ENCODE results near the gene RNF19B. TPM values are rescaled to one million over a fixed set of nuclear protein-coding genes. Genes with fewer than 3 reads are reported as not detected.

RNF19B gene
- total and polyA plus RNA-seq, 2 of the 8 experiments (the other 6 are each of a cell fraction or from before 2014, with no cell fraction given), result 9.2 to 11.2 TPM

GRCh38 chr1:32946413-32946812 lies 18.2 kb downstream of the RNF19B start:
- no peak overlapping the region for H2BK5ac ChIP-seq (ENCODE audit: low read depth, low read length)
- H3K79me2 ChIP-seq (ENCODE audit: control insufficient read depth in 1 of 2, insufficient read depth in 2 of 2, low read length in 2 of 2), result no peaks in the 10 kb centered on the region
- no peak for TF ChIP-seq HDAC2 (IDR thresholded peaks at IDR 0.05; ENCODE audit: borderline replicate concordance in 1 of 2, low read depth in 2 of 2, low read length in 2 of 2)
- no peak for TF ChIP-seq CHD1 (IDR thresholded peaks at IDR 0.05; ENCODE audit: low read depth, low read length)
- TF ChIP-seq POU5F1 (IDR thresholded peaks at IDR 0.05; ENCODE audit: low read depth, low read length), result no peak
- TF ChIP-seq ATF3 (IDR thresholded peaks at IDR 0.05; ENCODE audit: insufficient read depth, low read depth, low read length), result no peak
- no peak for TF ChIP-seq SRF (IDR thresholded peaks at IDR 0.05; ENCODE audit: low read depth, low read length)
- no peak overlapping the region for H2AFZ ChIP-seq (ENCODE audit: low read length)
- no peak for FAIRE-seq
- no peaks in the 10 kb centered on the region for H3K4me1 ChIP-seq (replicated peaks in 1 of 4; ENCODE audit: control insufficient read depth in 3 of 4, insufficient read depth in 4 of 4, low read length in 3 of 4)
- H2BK120ac ChIP-seq (replicated peaks; ENCODE audit: low read depth, low read length), result no peak overlapping the region
- H3K9ac ChIP-seq (replicated peaks in 1 of 4; ENCODE audit: extremely low read depth in 1 of 4, low read depth in 3 of 4, low read length in 3 of 4), result no peak overlapping the region
- H2BK15ac ChIP-seq (ENCODE audit: low read length), result no peak overlapping the region
- H3K27me3 ChIP-seq (replicated peaks in 1 of 4; ENCODE audit: control insufficient read depth in 3 of 4, extremely low read depth in 1 of 4, insufficient read depth in 3 of 4, low read length in 3 of 4), result no peaks in the 10 kb centered on the region
- H4K20me1 ChIP-seq (replicated peaks in 1 of 2; ENCODE audit: control insufficient read depth in 1 of 2, insufficient read depth in 2 of 2, low read length in 2 of 2), result peaks cover 0 to 2% of the 10 kb centered on the region in 2 experiments
- no peak overlapping the region for H3K14ac ChIP-seq (ENCODE audit: insufficient read length)
- no peak overlapping the region; the same call in 1 of the 2 replicates for H4K8ac ChIP-seq (ENCODE audit: extremely low read depth, insufficient read depth, low read length)
- no peak for DNase-seq (ENCODE audit: low read depth in 1 of 2, low spot score in 2 of 2)
- no peak overlapping the region for H2BK12ac ChIP-seq (ENCODE audit: low read depth, low read length)
- no peak overlapping the region for H2AK5ac ChIP-seq (ENCODE audit: low read depth, low read length)
- H3K23ac ChIP-seq (ENCODE audit: insufficient read length), result no peak overlapping the region
- no peak overlapping the region for H3K4me2 ChIP-seq (ENCODE audit: insufficient read depth in 1 of 2, low read depth in 2 of 2, low read length in 2 of 2)
- no peaks in the 10 kb centered on the region for H3K23me2 ChIP-seq (ENCODE audit: low read depth, low read length)
- H3K4me3 ChIP-seq (ENCODE audit: extremely low read depth in 1 of 4, insufficient read depth in 2 of 4, low read depth in 3 of 4, low read length in 4 of 4), result no peak overlapping the region
- WGBS, 2 experiments (ENCODE audit: extremely low coverage in 1 of 2, insufficient coverage in 1 of 2, insufficient read length in 1 of 2, insufficient replicate concordance in 2 of 2, low coverage in 1 of 2, low lambda C conversion rate in 2 of 2, missing lambda C conversion rate in 1 of 2), result 90% methylated on average over 2 of the region's 2 CpGs; no CpG with 5 or more reads in 1 of the 2 experiments
- CTCF ChIA-PET (ENCODE audit: partially characterized antibody), result interaction anchor here (0.9 to 1.8 kb wide), 6 partner anchors 9 to 108 kb away, joined by 3 to 7 read pairs (median 3); no protein-coding TSS in a partner anchor
- H4K91ac ChIP-seq (replicated peaks; ENCODE audit: insufficient read length, low read length), result no peak overlapping the region
- no peaks in the 10 kb centered on the region; the same call in 1 of the 2 replicates for H3K79me1 ChIP-seq (ENCODE audit: low read depth, low read length)
- H4K5ac ChIP-seq (ENCODE audit: insufficient read length, low read depth, low read length), result no peak overlapping the region
- peaks cover 0 to 13% (median 5%) of the 10 kb centered on the region in 4 experiments; a peak in 5 of 8 replicates for H3K36me3 ChIP-seq (ENCODE audit: control insufficient read depth in 2 of 4, insufficient read depth in 4 of 4, low read length in 3 of 4)
- H3K4ac ChIP-seq (replicated peaks; ENCODE audit: insufficient read length, low read depth, low read length), result no peak overlapping the region
- H2BK20ac ChIP-seq (ENCODE audit: low read length), result no peak overlapping the region
- POLR2A ChIA-PET (ENCODE audit: partially characterized antibody), result interaction anchor here (1.0 to 1.4 kb wide), 2 partner anchors 12 to 52 kb away, joined by 3 read pairs; no protein-coding TSS in a partner anchor
- no peak overlapping the region for H3K27ac ChIP-seq (ENCODE audit: low read depth, low read length)
- H3K56ac ChIP-seq (replicated peaks; ENCODE audit: insufficient read length, low read depth, low read length), result no peak overlapping the region
- H3K9me3 ChIP-seq (ENCODE audit: insufficient read depth in 2 of 2, low read depth in 1 of 2, low read length in 1 of 2), result no peaks in the 10 kb centered on the region
- H3K18ac ChIP-seq (ENCODE audit: extremely low read depth, low read length), result no peak overlapping the region
